Activated CD8-positive, alpha-beta T cell treated with anti-CD3 and anti-CD28 coated beads, Interleukin-2, amount 10 ng/mL, durations not matched to agents 7 days and 5 days (primary cell): ENCODE data around the gene TFAP2E. TPM values are rescaled to one million over a fixed set of nuclear protein-coding genes. Genes with fewer than 3 reads are reported as not detected.

ENCODE experiments used
- ATAC-seq: fragments of 150-1000 bp; cut with Tn5 transposase; one replicate; pipeline ENCODE4 v1.10.0; 2021; ENCODE audit warnings: moderate library complexity
- CTCF ChIA-PET: fragments of 350-600 bp; sonication (Branson Sonifier 250); formaldehyde crosslinking; loops from one replicate; lab custom pipeline; 2021; ENCODE audit warnings: antibody characterized with exemption; lab: Charles Lee
- POLR2A ChIA-PET: fragments of 350-600 bp; sonication (Branson Sonifier 250); formaldehyde crosslinking; loops from one replicate; lab custom pipeline; 2021; ENCODE audit warnings: antibody characterized with exemption; lab: Charles Lee
- DNase-seq: peaks from one replicate; pipeline ENCODE4 v3.0.0-alpha.2; 2020
- H3K27ac Mint-ChIP-seq: one replicate; pipeline ENCODE4 v1.8.0; 2021; ENCODE audit warnings: mild to moderate bottlenecking, mixed read lengths
- H3K27me3 Mint-ChIP-seq: one replicate; pipeline ENCODE4 v1.8.0; 2021; ENCODE audit warnings: low read depth, mixed read lengths
- H3K36me3 Mint-ChIP-seq: one replicate; pipeline ENCODE4 v1.8.0; 2021; ENCODE audit warnings: low read depth, mixed read lengths
- H3K4me1 Mint-ChIP-seq: one replicate; pipeline ENCODE4 v1.8.0; 2021; ENCODE audit warnings: low read depth, mixed read lengths
- H3K4me3 Mint-ChIP-seq: one replicate; pipeline ENCODE4 v1.8.0; 2021; ENCODE audit warnings: mild to moderate bottlenecking, mixed read lengths
- H3K9me3 Mint-ChIP-seq: one replicate; pipeline ENCODE4 v1.8.0; 2022; ENCODE audit warnings: mixed read lengths; ENCODE audit not compliant: insufficient read depth
- total RNA-seq, 2 experiments: library from RNA; stranded (reverse); gene quantifications; one replicate each; pipeline ENCODE4 v1.2.3, GENCODE V29; 2021

Gene TFAP2E
- total RNA-seq, 2 experiments from 2014 or later, result 1.0 to 1.1 TPM

- H3K9me3 Mint-ChIP-seq, result no peaks in the 10 kb centered on the region
- POLR2A ChIA-PET, result interaction anchor here (1.5 kb wide), 1 partner anchor 181 kb away, joined by 3 read pairs; no protein-coding TSS in a partner anchor
Observed at GRCh38 chr1:35587736-35588135, 14.6 kb downstream of the TFAP2E start.

GRCh38 chr1:35588197-35588910 is 15.2 kb downstream of the TFAP2E start:
- H3K4me1 Mint-ChIP-seq, result peaks cover 9% of the 10 kb centered on the region
- H3K4me3 Mint-ChIP-seq, result no peak overlapping the region
- DNase-seq (no peak), ATAC-seq (no peak)
- peaks cover 3% of the 10 kb centered on the region for H3K36me3 Mint-ChIP-seq
- H3K27me3 Mint-ChIP-seq, result no peaks in the 10 kb centered on the region
- POLR2A ChIA-PET, result interaction anchor here (1.5 kb wide), 1 partner anchor 181 kb away, joined by 3 read pairs; no protein-coding TSS in a partner anchor
- no peaks in the 10 kb centered on the region for H3K9me3 Mint-ChIP-seq
- CTCF ChIA-PET, result no interaction called here
- H3K27ac Mint-ChIP-seq, result no peak overlapping the region

More at GRCh38 chr1:35587736-35588135, 14.6 kb downstream of the TFAP2E start:
- Mint-ChIP-seq H3K27me3 (no peaks in the 10 kb centered on the region), H3K4me1 (peaks cover 3% of the 10 kb centered on the region), H3K27ac (no peak overlapping the region), H3K4me3 (no peak overlapping the region), H3K36me3 (peaks cover 3% of the 10 kb centered on the region)
- ATAC-seq, result no peak
- CTCF ChIA-PET, result no interaction called here
- no peak for DNase-seq

- Mint-ChIP-seq H3K4me3 (no peak overlapping the region), H3K9me3 (no peaks in the 10 kb centered on the region), H3K4me1 (peaks cover 16% of the 10 kb centered on the region), H3K27ac (peak overlapping the region; percentile 5), H3K27me3 (no peaks in the 10 kb centered on the region), H3K36me3 (peaks cover 3% of the 10 kb centered on the region)
- ATAC-seq, result no peak
- ChIA-PET CTCF (no interaction called here), POLR2A (no interaction called here)
- no peak for DNase-seq
Observed at GRCh38 chr1:35589516-35590427, 16.7 kb downstream of the TFAP2E start.

DNA sequence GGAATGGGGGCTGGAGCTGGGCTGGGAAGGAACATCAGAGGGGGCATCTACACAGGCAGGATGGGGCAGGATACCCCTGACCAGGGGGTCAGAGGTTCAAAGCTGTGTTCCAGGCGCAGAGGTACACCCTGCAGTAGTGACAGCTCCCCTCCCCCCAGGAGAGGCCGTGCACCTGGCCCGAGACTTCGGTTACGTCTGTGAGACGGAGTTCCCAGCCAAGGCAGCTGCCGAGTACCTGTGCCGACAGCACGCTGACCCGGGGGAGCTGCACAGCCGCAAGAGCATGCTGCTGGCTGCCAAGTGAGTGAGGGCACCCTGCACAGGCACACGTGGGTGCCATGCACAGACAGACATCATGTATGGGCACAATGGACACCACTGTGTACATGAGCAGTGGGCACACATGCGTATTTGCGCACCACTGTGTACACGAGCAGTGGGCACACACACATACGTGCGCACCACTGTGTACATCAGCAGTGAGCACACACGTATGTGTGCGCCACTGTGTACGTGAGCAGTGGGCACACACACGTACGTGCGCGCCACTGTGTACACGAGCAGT is 17.4 kb downstream of the TFAP2E start:
- Mint-ChIP-seq H3K27me3 (no peaks in the 10 kb centered on the region), H3K36me3 (peaks cover 3% of the 10 kb centered on the region), H3K27ac (no peak overlapping the region), H3K4me1 (peaks cover 16% of the 10 kb centered on the region), H3K4me3 (no peak overlapping the region), H3K9me3 (no peaks in the 10 kb centered on the region)
- ATAC-seq (no peak), DNase-seq (no peak)
- CTCF ChIA-PET, result no interaction called here
- POLR2A ChIA-PET, result no interaction called here

GRCh38 chr1:35591211-35591610 is 18.1 kb downstream of the TFAP2E start:
- POLR2A ChIA-PET, result no interaction called here
- Mint-ChIP-seq H3K27me3 (no peaks in the 10 kb centered on the region), H3K27ac (peak overlapping the region; percentile 12), H3K9me3 (no peaks in the 10 kb centered on the region), H3K36me3 (peaks cover 5% of the 10 kb centered on the region), H3K4me3 (no peak overlapping the region), H3K4me1 (peaks cover 16% of the 10 kb centered on the region)
- CTCF ChIA-PET, result no interaction called here
- DNase-seq (no peak), ATAC-seq (no peak)

- Mint-ChIP-seq H3K36me3 (peaks cover 10% of the 10 kb centered on the region), H3K27ac (peak overlapping the region; percentile 65), H3K4me3 (no peak overlapping the region), H3K9me3 (no peaks in the 10 kb centered on the region), H3K4me1 (peaks cover 16% of the 10 kb centered on the region), H3K27me3 (no peaks in the 10 kb centered on the region)
- ChIA-PET CTCF (interaction anchor here (0.8 to 1.0 kb wide), 3 partner anchors 26 to 135 kb away, joined by 3 to 4 read pairs (median 4); no protein-coding TSS in a partner anchor), POLR2A (interaction anchor here (0.7 kb wide), 1 partner anchor 122 kb away, joined by 3 read pairs; no protein-coding TSS in a partner anchor)
- ATAC-seq, result peak; percentile 42
- DNase-seq, result no peak
Observed at GRCh38 chr1:35592991-35593769, 20.1 kb downstream of the TFAP2E start.

DNA sequence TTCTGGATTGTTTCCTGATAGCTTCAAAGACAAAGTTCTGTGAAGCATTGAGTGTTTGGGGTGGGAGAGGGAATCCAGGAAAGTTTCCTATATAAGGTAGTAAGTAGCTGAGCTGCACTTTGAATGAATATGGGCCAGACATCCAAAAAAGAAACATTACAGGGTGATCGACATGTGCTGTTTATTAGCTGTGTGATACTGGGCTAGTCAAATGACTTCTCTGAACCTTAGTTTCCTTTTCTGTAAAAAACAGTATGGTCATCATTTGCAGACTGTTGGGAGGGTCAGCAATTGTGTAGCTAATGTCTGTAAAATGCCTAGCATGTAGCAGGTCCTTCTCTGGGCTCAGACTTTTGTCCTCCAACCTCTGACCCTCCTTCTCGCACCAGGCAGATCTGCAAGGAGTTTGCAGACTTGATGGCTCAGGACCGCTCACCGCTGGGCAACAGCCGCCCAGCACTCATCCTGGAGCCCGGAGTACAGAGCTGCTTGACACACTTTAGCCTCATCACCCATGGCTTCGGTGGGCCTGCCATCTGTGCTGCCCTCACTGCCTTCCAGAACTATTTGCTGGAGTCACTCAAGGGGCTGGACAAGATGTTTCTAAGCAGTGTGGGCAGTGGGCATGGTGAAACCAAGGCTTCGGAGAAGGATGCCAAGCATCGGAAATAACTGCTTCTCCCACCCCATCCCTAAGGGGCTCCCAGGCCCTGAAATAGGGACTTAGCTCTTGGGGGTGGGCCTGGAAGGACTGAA is 21.1 kb downstream of the TFAP2E start:
- ATAC-seq (no peak), DNase-seq (no peak)
- peaks cover 10% of the 10 kb centered on the region for H3K36me3 Mint-ChIP-seq
- POLR2A ChIA-PET, result interaction anchor here (0.7 kb wide), 1 partner anchor 121 kb away, joined by 3 read pairs; no protein-coding TSS in a partner anchor
- H3K9me3 Mint-ChIP-seq, result no peaks in the 10 kb centered on the region
- no peaks in the 10 kb centered on the region for H3K27me3 Mint-ChIP-seq
- CTCF ChIA-PET, result interaction anchor here (0.8 to 1.0 kb wide), 3 partner anchors 25 to 133 kb away, joined by 3 to 4 read pairs (median 4); no protein-coding TSS in a partner anchor
- no peak overlapping the region for H3K27ac Mint-ChIP-seq
- H3K4me3 Mint-ChIP-seq, result no peak overlapping the region
- H3K4me1 Mint-ChIP-seq, result peaks cover 16% of the 10 kb centered on the region

GRCh38 chr1:35595684-35596083 is 22.6 kb downstream of the TFAP2E start:
- DNase-seq (no peak), ATAC-seq (no peak)
- no peak overlapping the region for H3K27ac Mint-ChIP-seq
- H3K27me3 Mint-ChIP-seq, result no peaks in the 10 kb centered on the region
- peaks cover 16% of the 10 kb centered on the region for H3K4me1 Mint-ChIP-seq
- H3K36me3 Mint-ChIP-seq, result peaks cover 17% of the 10 kb centered on the region
- CTCF ChIA-PET, result no interaction called here
- no peaks in the 10 kb centered on the region for H3K9me3 Mint-ChIP-seq
- POLR2A ChIA-PET, result no interaction called here
- H3K4me3 Mint-ChIP-seq, result no peak overlapping the region

- Mint-ChIP-seq H3K27ac (no peak overlapping the region), H3K4me3 (no peak overlapping the region), H3K27me3 (no peaks in the 10 kb centered on the region), H3K4me1 (peaks cover 12% of the 10 kb centered on the region), H3K36me3 (peaks cover 25% of the 10 kb centered on the region), H3K9me3 (no peaks in the 10 kb centered on the region)
- POLR2A ChIA-PET, result no interaction called here
- DNase-seq, result no peak
- no peak for ATAC-seq
- CTCF ChIA-PET, result no interaction called here
Observed at GRCh38 chr1:35597870-35598269, 24.8 kb downstream of the TFAP2E start.

DNA sequence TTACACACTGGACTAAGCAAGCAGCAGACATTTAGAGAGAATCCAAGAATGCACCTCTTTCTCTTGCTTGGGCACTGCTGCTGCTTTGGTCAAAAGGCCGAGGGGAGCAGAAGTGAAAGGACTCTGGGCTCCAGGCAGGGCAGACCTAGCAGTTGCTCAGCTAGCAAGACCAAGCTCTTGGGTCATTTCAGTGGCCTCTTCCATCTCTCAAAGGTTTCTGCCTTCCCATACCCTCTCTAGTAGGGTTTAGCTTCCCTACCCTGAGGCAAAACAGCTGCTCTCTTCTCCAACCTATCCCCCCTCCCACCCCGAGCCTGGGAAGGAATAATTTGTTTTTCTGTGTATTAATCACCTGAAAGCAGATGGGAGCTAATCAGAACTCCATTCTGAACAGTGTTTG is 25.8 kb downstream of the TFAP2E start:
- Mint-ChIP-seq H3K4me1 (peaks cover 1% of the 10 kb centered on the region), H3K9me3 (no peaks in the 10 kb centered on the region), H3K27me3 (no peaks in the 10 kb centered on the region), H3K27ac (no peak overlapping the region), H3K4me3 (no peak overlapping the region), H3K36me3 (peaks cover 33% of the 10 kb centered on the region)
- ATAC-seq, result no peak
- no peak for DNase-seq
- CTCF ChIA-PET, result interaction anchor here (1.4 kb wide), 1 partner anchor 147 kb away, joined by 4 read pairs; no protein-coding TSS in a partner anchor
- POLR2A ChIA-PET, result no interaction called here
